NCI-H526 treated with DMSO at 0.1 percent for 48 hours (cell line): ENCODE data around the gene ZNF503.
"Not testable (repeated sequence)": the region's sequence is repeated elsewhere in the genome, so short reads cannot be mapped to it uniquely, and the experiment has no call there.

Experiments
- DNase-seq: peaks from one replicate; lab custom pipeline; 2025; lab: John Stamatoyannopoulos, UW

The ZNF503 gene

DNA sequence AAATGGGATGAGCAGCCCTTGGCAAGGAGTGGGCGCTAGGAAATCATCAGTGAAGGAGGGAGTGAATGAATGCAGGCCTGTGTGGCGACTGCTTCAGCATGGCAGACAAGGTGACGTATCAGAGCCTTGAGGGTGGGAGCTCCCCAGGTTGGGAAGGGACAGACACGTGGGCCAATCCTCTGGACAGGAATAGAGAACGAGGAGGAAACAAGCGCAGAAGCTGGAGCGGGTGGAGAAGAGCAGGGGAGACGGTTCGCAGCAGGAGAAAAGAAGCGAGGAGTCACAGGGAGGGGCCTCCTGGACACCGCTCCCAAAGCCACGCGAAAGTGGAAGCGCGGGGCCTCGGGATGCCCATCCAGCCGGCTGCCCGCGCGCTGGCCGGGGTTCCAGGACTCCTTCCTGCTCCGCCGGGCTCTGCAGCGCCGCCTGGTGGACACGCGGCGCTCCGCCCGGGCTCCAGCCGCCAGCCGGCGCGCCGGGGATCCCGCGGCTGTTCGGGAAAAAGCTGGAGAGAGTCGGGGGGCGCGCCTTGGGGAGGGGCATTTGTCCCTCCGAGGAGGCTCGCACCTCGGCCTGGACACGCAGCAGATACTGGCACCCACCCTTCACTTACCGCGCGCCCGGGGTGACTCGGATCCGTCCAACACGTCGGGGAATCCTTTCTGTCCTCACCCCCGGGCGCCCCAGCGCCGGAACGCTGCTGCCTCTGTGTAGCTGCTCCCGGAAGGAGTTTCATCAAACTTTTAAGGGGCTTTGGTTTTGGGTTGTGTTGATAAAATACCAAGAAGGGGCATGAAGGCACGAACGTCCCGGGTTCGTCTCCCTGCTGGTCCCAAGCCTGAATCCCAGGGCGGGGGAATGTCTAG lies 6.3 kb downstream of the ZNF503 start:
- DNase-seq: no peak

DNA sequence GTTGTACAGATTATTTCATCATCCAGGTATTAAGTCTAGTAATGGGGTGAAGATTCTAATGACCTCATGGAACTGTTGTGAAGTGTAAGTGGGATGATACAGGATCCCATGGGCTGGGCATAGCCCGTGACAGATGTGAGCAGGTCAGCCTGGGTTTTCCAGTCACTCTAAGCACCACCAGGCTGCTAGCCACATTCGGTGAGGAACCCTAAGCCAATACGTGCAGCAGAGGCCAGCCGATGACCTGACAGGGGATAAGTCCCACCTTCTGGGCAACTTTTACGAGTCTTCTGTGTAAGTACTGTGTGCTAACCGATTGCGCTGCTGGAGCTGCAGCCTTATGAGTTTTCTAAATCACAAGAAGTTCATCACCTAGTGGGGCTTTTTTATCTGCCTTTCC lies 7.3 kb downstream of the ZNF503 start:
- DNase-seq: no peak

DNA sequence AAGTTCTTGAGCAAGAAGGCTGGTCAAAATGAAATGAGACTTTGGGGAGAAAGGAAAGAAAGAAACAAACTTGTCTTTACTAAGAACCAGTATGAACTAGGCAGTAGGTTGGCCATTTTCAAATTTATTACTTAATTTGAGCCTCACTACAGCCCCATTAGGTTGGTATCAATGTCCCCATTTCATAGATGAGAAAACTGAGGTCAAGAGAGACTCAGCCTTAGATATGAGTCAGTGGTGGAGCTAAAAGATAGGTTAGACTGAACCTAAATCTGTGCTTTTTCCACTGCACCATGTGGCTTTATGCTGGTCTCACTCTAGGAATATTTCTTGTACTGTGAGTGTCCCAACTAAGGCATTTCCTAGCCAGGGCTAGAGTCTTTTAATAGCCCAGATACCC lies 8.8 kb downstream of the ZNF503 start:
- DNase-seq: no peak

GRCh38 chr10:75392271-75392670 lies 9.3 kb downstream of the ZNF503 start:
- DNase-seq: no peak

DNA sequence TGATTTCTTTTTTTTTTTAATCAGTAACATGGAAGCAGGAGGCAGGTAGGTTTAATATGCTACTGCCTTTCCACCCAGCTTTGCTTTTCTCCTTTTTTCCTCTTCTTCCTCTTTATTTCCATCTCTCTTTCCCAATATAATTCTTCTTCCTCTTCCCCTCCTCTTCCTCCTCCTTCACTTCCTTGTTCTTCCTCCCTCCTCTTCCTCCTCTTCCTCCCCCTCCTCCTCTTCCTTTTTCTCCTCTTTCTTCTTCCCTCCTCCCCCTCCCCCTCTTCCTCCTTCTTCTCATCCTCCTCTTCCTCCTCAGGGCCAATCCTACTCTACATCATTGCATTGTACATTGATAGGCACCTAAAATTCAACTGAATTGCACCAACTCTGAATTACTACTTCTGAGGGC lies 11.4 kb downstream of the ZNF503 start:
- no peak for DNase-seq

DNA sequence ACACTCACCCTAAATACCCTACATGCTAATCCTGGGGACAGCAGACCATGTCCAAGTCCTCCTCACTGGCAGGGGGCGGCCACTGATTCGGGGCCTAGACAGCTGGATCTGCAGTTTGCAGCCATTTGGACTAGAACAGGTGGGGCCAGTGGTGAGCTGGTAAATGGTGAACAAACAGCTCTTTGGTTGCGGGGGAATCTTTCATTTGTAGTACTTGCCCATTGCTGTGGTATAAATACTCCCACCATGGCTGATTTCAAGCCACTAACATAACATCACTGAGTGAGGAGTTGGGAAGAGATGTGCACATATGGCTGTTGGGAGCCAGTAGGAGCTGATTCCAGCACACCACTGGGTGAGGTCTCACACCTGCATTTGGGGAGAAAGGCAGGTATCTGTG lies 13.5 kb downstream of the ZNF503 start:
- DNase-seq: no peak

DNA sequence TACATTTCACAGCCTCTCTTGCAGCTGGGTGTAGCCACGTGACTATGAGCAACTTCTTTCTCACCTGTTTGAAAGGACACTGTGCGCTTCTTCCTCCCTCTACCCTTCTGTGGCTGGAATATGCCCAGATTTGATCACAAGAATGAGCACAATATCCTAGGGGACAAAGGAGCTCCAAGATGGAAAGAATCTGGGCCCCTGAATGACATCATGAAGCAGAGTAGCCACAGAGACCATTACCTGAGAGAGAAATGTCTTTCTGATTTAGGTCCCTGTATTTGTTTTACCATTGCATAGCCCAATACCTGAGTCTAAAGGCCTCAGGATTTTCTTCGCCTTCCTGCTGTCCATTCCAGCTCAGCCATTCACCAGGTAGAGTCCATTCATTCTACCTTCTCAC lies 15.4 kb downstream of the ZNF503 start:
- DNase-seq: no peak

DNA sequence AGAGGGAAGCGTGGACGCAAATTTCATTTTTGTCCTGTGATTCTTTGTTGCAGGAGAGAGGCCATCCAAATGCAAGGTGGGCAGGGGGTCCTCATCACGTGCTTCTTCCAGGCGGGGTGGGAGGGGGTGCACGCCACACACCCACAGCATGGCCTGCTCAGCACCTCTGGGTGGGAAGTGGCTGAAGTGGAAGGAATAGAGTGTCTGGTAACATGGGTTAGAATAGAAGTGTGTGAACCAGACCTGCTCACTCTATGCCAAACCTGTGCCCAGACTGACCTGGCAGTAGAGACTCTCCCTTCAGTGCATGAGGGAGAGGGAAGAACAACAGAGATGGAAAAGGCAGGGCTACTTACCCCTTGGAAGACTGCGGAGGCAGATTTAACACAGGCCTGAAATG lies 21.7 kb downstream of the ZNF503 start:
- DNase-seq: no peak

- DNase-seq: peak; percentile 38
These were observed 22.3 kb downstream of the ZNF503 start for GRCh38 chr10:75379212-75379724.

GRCh38 chr10:75378379-75378778 lies 23.2 kb downstream of the ZNF503 start:
- DNase-seq: no peak

- no peak for DNase-seq
These were observed 23.7 kb downstream of the ZNF503 start for GRCh38 chr10:75377869-75378268.

- DNase-seq: no peak
These were observed 25.7 kb downstream of the ZNF503 start for GRCh38 chr10:75375838-75376237.

DNA sequence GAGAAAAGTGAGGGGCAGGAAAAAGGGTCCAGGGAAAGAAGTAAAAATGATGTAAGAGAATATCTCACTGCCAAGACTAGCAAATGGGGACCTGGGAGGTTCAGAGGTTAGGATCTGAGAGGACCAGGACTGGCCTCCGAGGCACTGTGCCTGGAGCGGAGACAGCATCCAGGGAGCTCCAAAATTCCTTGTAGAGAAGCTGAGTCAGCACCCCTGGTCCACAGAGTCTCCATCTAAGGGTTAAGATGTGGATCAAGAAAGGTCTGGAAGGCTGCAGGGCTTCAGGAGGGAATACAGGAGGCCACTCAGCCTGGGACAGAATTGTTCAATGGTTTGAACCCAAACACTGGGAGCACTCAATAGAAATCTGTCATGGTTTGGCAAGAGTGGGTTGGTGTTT lies 30.6 kb downstream of the ZNF503 start:
- DNase-seq: no peak

- DNase-seq: not testable (repeated sequence)
These were observed 31.7 kb downstream of the ZNF503 start for GRCh38 chr10:75369838-75370237.

DNA sequence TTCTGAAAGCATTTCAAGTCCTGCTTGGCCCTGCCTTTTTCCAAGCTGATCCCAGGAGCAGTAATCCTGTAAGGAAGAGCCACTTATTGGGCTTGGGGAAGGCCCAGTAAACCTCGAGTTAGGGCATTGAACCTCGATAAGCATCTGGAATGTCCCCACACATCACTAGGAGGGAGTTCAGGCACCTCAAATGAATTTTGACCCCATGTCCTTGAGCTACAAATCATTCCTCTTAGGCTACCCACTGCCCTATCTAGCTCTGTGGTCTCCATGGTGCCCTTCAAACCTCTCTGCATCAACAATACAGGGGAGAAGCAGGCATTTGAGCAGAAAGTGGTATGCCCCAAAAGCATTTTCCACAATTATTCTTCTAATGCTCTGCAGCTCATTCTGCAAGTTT lies 33.7 kb downstream of the ZNF503 start:
- DNase-seq: no peak

- DNase-seq: no peak
These were observed 34.5 kb downstream of the ZNF503 start for GRCh38 chr10:75367021-75367487.

DNA sequence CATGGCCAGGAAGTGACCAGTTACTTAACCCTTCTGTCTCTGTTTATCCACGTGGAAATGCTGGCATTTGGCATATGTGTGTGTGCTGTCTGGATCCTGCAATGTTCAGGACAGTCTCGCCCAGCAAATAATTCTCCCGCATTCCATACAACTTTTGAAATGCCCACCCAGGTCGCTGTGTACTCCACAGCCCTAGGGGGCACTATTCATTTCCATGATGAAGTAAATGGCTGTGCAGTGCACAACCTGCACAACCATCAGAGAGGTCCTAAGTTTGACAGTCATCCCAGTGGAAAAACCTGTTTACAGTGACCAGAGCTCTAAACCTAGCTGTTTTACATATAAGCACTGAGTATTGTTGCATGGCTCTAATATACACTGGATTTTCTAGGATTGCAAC lies 38.1 kb downstream of the ZNF503 start:
- peak; percentile 6 for DNase-seq

DNA sequence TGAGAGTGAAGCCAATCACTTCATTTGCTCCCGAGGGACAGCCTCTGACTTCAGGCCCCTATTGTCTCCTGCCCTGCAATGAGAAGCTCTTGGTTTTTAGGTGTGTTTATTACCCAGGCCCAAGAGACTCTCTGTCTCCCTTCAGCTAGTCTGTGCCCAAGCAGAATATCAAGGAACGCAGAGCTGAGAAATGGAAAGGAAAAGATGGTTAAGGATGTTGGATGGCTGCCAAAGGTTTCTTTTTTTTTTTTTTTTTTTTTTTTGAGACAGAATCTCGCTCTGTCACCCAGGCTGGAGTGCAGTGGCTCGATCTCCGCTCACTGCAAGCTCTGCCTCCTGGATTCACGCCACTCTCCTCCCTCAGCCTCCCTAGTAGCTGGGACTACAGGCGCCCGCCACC lies 41.7 kb downstream of the ZNF503 start:
- DNase-seq: not testable (repeated sequence)

DNA sequence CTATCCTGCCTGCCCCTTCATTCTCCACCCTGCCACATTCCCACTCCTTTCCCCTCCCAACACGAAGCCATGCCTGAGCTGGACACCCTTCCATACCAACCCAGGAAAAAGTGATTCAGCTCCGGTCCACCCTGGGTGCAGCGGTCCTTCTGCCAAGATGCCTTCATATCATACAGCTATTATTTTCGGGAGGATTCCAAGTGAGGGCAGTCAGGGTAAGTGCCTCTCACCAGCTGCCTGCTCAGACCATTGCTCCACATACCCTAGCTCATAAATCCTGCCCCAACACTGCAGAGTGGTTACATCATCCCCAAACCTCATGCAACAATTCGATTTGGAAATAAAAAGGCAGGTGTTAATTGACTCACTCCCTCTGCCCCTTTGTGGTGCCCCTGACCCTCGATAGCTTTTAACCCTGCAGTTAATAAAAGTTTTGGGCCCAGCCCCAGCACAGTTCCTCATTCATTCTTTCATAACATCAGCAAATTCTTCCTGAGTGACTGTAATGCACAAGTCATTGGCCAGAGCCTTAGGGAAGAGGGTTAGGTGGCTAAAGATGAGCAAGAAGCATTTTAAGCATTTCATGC lies 42.6 kb downstream of the ZNF503 start:
- DNase-seq: no peak

GRCh38 chr10:75358132-75358531 lies 43.4 kb downstream of the ZNF503 start:
- DNase-seq: no peak

DNA sequence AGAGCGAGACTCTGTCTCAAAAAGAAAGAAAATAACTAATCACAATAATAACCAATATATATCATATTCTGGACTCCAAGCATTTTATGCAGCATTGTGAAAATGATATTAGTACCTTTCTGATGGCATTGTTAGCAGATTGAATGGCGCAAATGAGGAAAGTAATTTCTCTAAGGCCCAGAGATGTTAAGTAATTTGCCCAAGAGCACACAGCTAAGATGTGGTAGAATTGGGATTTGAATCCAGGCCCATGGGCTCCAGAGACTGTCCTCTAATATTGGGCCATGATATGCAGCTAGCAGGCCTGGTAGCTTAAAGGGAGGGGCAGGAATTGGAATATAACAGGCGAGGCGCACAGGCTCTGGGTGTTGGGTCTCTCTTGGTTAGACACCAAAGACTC lies 44.1 kb downstream of the ZNF503 start:
- DNase-seq: no peak

DNA sequence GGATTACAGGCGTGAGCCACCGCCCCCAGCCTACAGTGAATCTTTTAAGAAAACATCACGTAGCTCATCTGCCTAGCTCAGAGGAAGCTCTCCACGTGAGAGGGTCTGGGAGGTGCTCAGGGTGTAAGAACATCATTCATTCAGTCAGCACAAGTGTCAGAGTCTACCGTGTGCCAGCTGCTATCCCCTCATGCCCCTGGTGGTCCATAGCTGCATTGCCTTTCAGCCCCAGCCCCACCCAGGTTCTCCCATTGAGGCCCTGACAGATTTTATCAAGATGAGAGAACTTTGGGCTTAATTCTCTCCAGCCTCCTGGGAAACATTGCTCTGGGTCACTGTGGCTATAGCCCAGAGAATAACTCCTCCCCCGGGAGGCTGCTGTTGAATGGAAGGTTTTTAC lies 45.1 kb downstream of the ZNF503 start:
- no peak for DNase-seq

DNA sequence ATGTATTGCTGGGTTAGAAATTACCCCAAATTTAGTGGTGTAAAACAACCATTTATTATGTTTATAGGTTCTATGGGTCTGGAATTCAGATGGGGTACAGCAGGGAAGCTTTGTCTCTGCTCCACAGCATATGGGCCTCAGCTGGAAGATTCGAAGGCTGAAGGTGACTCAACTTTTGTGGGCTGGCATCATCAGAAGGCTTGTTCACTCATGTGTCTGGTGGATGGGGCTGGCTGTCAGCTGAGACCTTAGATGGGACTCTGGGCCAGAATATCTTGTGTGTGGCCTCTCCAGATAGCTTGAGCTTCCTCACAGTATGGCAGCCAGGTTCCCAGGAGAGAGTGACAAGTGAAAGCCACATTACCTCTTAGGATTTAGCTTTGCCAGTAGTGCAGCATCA lies 45.9 kb downstream of the ZNF503 start:
- no peak for DNase-seq
